Smooth muscle cell (in vitro differentiated cells): Measurements from ENCODE around the gene ACP3. TPM values are rescaled to one million over a fixed set of nuclear protein-coding genes. Genes with fewer than 3 reads are reported as not detected.
"Not testable (repeated sequence)": the region's sequence is repeated elsewhere in the genome, so short reads cannot be mapped to it uniquely, and the experiment has no call there.

Experiments
- DNase-seq: peaks from one replicate; lab custom pipeline; 2025; ENCODE audit not compliant: unreplicated experiment; lab: John Stamatoyannopoulos, UW
- H2AFZ ChIP-seq: fragments of 200-600 bp; sonication (generic); 2 replicates; pipeline ENCODE4 v1.6.0; 2016; ENCODE audit warnings: antibody characterized with exemption, low read depth, mild to moderate bottlenecking
- H3F3A ChIP-seq: fragments of 200-600 bp; sonication (generic); 2 replicates; pipeline ENCODE4 v1.6.0; 2017; ENCODE audit warnings: antibody characterized with exemption, low read depth
- H3K27ac ChIP-seq: fragments of 200-600 bp; sonication (generic); 2 replicates; pipeline ENCODE4 v1.5.1; 2016; ENCODE audit warnings: low read depth, mild to moderate bottlenecking
- H3K27me3 ChIP-seq: fragments of 200-600 bp; sonication (generic); 2 replicates; pipeline ENCODE4 v1.6.1; 2016; ENCODE audit warnings: low read depth, mild to moderate bottlenecking
- H3K36me3 ChIP-seq: fragments of 200-600 bp; sonication (generic); 2 replicates; pipeline ENCODE4 v1.5.1; 2016; ENCODE audit warnings: low read depth
- H3K4me1 ChIP-seq: fragments of 200-600 bp; sonication (generic); 2 replicates; pipeline ENCODE4 v1.5.1; 2016; ENCODE audit warnings: low read depth
- H3K4me2 ChIP-seq: fragments of 200-600 bp; sonication (generic); 2 replicates; pipeline ENCODE4 v1.6.0; 2016; ENCODE audit warnings: mild to moderate bottlenecking
- H3K4me3 ChIP-seq: fragments of 200-600 bp; sonication (generic); 2 replicates; pipeline ENCODE4 v1.5.1; 2016; ENCODE audit warnings: mild to moderate bottlenecking
- H3K79me2 ChIP-seq: fragments of 200-600 bp; sonication (generic); 2 replicates; pipeline ENCODE4 v1.6.0; 2016; ENCODE audit warnings: low read depth, mild to moderate bottlenecking
- H3K9ac ChIP-seq: fragments of 200-600 bp; sonication (generic); 2 replicates; pipeline ENCODE4 v1.6.0; 2016; ENCODE audit warnings: low read depth
- H3K9me3 ChIP-seq: fragments of 200-600 bp; sonication (generic); replicated peaks from 2 replicates; pipeline ENCODE4 v1.5.1; 2016; ENCODE audit warnings: low read depth
- H4K20me1 ChIP-seq: fragments of 200-600 bp; sonication (generic); 2 replicates; pipeline ENCODE4 v1.6.0; 2016; ENCODE audit warnings: low read depth
- CTCF ChIP-seq: fragments of 200-600 bp; sonication (generic); IDR thresholded peaks from 2 replicates; pipeline ENCODE4 v1.5.1; 2017; ENCODE audit warnings: borderline replicate concordance, mild to moderate bottlenecking, antibody characterized with exemption; ENCODE audit not compliant: insufficient read depth, poor library complexity, severe bottlenecking
- WGBS: methylation state at CpG from one replicate; pipeline ENCODE4 v1.1.7; 2016; ENCODE audit warnings: low lambda C conversion rate; 5-methylcytosine and 5-hydroxymethylcytosine counted together
- polyA plus RNA-seq: library from polyadenylated mRNA; unstranded; fragments of >200 nt; fragmentation: Nextera tagmentation; extraction: Ambion mirVana; gene quantifications from 2 replicates; pipeline ENCODE4 v1.2.1, GENCODE V29; 2016
- total RNA-seq: library from RNA; depleted of rRNA; stranded (reverse); fragments of >200 nt; gene quantifications from 2 replicates; pipeline ENCODE4 v1.2.3, GENCODE V29; 2014

Gene ACP3
- total and polyA plus RNA-seq, 2 experiments from 2014 or later = 35.8 to 36.6 TPM

- no peaks in the 10 kb centered on the region for H3K4me1 ChIP-seq
- no peaks in the 10 kb centered on the region for H3K79me2 ChIP-seq
- H3K9me3 ChIP-seq = no peaks in the 10 kb centered on the region
- peaks cover 5% of the 10 kb centered on the region for H3K36me3 ChIP-seq
- DNase-seq = no peak
- no peak overlapping the region for H3K9ac ChIP-seq
- TF ChIP-seq CTCF = no peak
- H2AFZ ChIP-seq = no peak overlapping the region
- H3F3A ChIP-seq = no peaks in the 10 kb centered on the region
- no peaks in the 10 kb centered on the region for H4K20me1 ChIP-seq
- H3K4me2 ChIP-seq = no peak overlapping the region
- no peak overlapping the region for H3K4me3 ChIP-seq
- 95% methylated on average over 1 of the region's 1 CpG for WGBS
- H3K27me3 ChIP-seq = no peaks in the 10 kb centered on the region
- no peak overlapping the region for H3K27ac ChIP-seq
Measured at GRCh38 chr3:132360717-132361116, 43.5 kb downstream of the ACP3 start.

GRCh38 chr3:132362329-132362728 lies 45.1 kb downstream of the ACP3 start:
- Histone ChIP-seq H3K4me2 (no peak overlapping the region), H2AFZ (no peak overlapping the region), H3F3A (no peaks in the 10 kb centered on the region), H3K79me2 (no peaks in the 10 kb centered on the region), H3K27ac (no peak overlapping the region), H3K27me3 (no peaks in the 10 kb centered on the region), H3K4me1 (no peaks in the 10 kb centered on the region), H3K9ac (no peak overlapping the region), H3K36me3 (peaks cover under 1% of the 10 kb centered on the region), H4K20me1 (no peaks in the 10 kb centered on the region), H3K9me3 (no peaks in the 10 kb centered on the region), H3K4me3 (no peak overlapping the region)
- DNase-seq = no peak
- WGBS = 85% methylated on average over 2 of the region's 2 CpGs
- no peak for TF ChIP-seq CTCF

- H3K9ac ChIP-seq = no peak overlapping the region
- H3K9me3 ChIP-seq = no peaks in the 10 kb centered on the region
- H3K4me1 ChIP-seq = no peaks in the 10 kb centered on the region
- no peak for DNase-seq
- no peaks in the 10 kb centered on the region for H3K36me3 ChIP-seq
- H3K27ac ChIP-seq = no peak overlapping the region
- no peak overlapping the region for H3K4me2 ChIP-seq
- no peak for TF ChIP-seq CTCF
- no peaks in the 10 kb centered on the region for H3K79me2 ChIP-seq
- H3F3A ChIP-seq = no peaks in the 10 kb centered on the region
- H3K27me3 ChIP-seq = no peaks in the 10 kb centered on the region
- no peaks in the 10 kb centered on the region for H4K20me1 ChIP-seq
- H2AFZ ChIP-seq = no peak overlapping the region
- WGBS = 96% methylated on average over 2 of the region's 2 CpGs
- no peak overlapping the region for H3K4me3 ChIP-seq
Measured at GRCh38 chr3:132368515-132368914, 51.3 kb downstream of the ACP3 start.

- no peak overlapping the region for H2AFZ ChIP-seq
- no peak for DNase-seq
Measured at GRCh38 chr3:132368962-132369361, 51.8 kb downstream of the ACP3 start.

GRCh38 chr3:132376945-132377354 lies 59.7 kb downstream of the ACP3 start:
- Histone ChIP-seq H3K9ac (peak overlapping the region; percentile 51), H3K4me2 (peak overlapping the region; percentile 77), H3K4me3 (peak overlapping the region; percentile 51), H2AFZ (peak overlapping the region; percentile 69)
- not testable (repeated sequence) for H3K27ac ChIP-seq, H3K27me3 ChIP-seq, H3K36me3 ChIP-seq, H3K9me3 ChIP-seq, DNase-seq, H4K20me1 ChIP-seq, H3F3A ChIP-seq, H3K79me2 ChIP-seq, H3K4me1 ChIP-seq
- WGBS = 46% methylated on average over 25 of the region's 25 CpGs

More at GRCh38 chr3:132368962-132369361, 51.8 kb downstream of the ACP3 start:
- Histone ChIP-seq H3K27me3 (no peaks in the 10 kb centered on the region), H3K4me1 (no peaks in the 10 kb centered on the region), H3K27ac (no peak overlapping the region), H3K9me3 (no peaks in the 10 kb centered on the region), H3K36me3 (no peaks in the 10 kb centered on the region), H3K4me2 (no peak overlapping the region), H3F3A (no peaks in the 10 kb centered on the region), H3K79me2 (no peaks in the 10 kb centered on the region), H3K4me3 (no peak overlapping the region), H4K20me1 (no peaks in the 10 kb centered on the region), H3K9ac (no peak overlapping the region)
- no peak for TF ChIP-seq CTCF
